Stimulated activated CD8-positive, alpha-beta memory T cell treated with anti-CD3 and anti-CD28 coated beads, Interleukin-12 subunit alpha, Interleukin-12 subunit beta, amount 100 ng/mL, for 1 hour (primary cell): ENCODE measurements around the gene SLC6A18.
"Not testable (repeated sequence)": the region's sequence is repeated elsewhere in the genome, so short reads cannot be mapped to it uniquely, and the experiment has no call there.

Experiments used
- DNase-seq: peaks from one replicate; pipeline ENCODE4 v3.0.0-alpha.2; 2020; ENCODE audit warnings: low read depth

The SLC6A18 gene

GRCh38 chr5:1277781-1278180 is 52.6 kb downstream of the SLC6A18 start:
- no peak for DNase-seq

GRCh38 chr5:1278216-1278615 is 53.0 kb downstream of the SLC6A18 start:
- no peak for DNase-seq

- DNase-seq = no peak
Observed at GRCh38 chr5:1278656-1279442, 53.7 kb downstream of the SLC6A18 start.

GRCh38 chr5:1279443-1280151 is 54.4 kb downstream of the SLC6A18 start:
- DNase-seq = no peak

GRCh38 chr5:1280177-1281037 is 55.2 kb downstream of the SLC6A18 start:
- DNase-seq = no peak

- DNase-seq = no peak
Observed at GRCh38 chr5:1281038-1281882, 56.1 kb downstream of the SLC6A18 start.

GRCh38 chr5:1282131-1282992 is 57.2 kb downstream of the SLC6A18 start:
- DNase-seq = no peak

- DNase-seq = not testable (repeated sequence)
Observed at GRCh38 chr5:1282993-1283728, 58.0 kb downstream of the SLC6A18 start.

- DNase-seq = not testable (repeated sequence)
Observed at GRCh38 chr5:1283729-1284041, 58.5 kb downstream of the SLC6A18 start.

GRCh38 chr5:1284336-1284970 is 59.3 kb downstream of the SLC6A18 start:
- not testable (repeated sequence) for DNase-seq

GRCh38 chr5:1285141-1285540 is 60.0 kb downstream of the SLC6A18 start:
- DNase-seq = no peak

- no peak for DNase-seq
Observed at GRCh38 chr5:1285883-1286291, 60.7 kb downstream of the SLC6A18 start.

GRCh38 chr5:1288439-1289335 is 63.5 kb downstream of the SLC6A18 start:
- DNase-seq = no peak

GRCh38 chr5:1289559-1289958 is 64.4 kb downstream of the SLC6A18 start:
- DNase-seq = not testable (repeated sequence)

GRCh38 chr5:1290956-1291355 is 65.8 kb downstream of the SLC6A18 start:
- DNase-seq = not testable (repeated sequence)

- no peak for DNase-seq
Observed at GRCh38 chr5:1291611-1292080, 66.5 kb downstream of the SLC6A18 start.

GRCh38 chr5:1292139-1292538 is 67.0 kb downstream of the SLC6A18 start:
- DNase-seq = no peak

GRCh38 chr5:1292846-1293415 is 67.8 kb downstream of the SLC6A18 start:
- DNase-seq = no peak
